Lower leg skin (tissue), 4 donors: ENCODE results near the gene ATP9B. TPM values are rescaled to one million over a fixed set of nuclear protein-coding genes. Genes with fewer than 3 reads are reported as not detected.
A peak's percentile ranks its signal among the peaks of the same experiment; 100 is the strongest.

Experiments
- DNase-seq, 2 donors: peaks; one replicate each; pipeline ENCODE4 v3.0.0-alpha.2; 2019; ENCODE audit warnings: low spot score in 2 of 2
- H3K4me3 ChIP-seq: fragments of 200-600 bp; sonication (generic); 2 replicates; pipeline ENCODE4 v1.5.1; 2017; ENCODE audit warnings: mild to moderate bottlenecking, low read depth; ENCODE audit not compliant: poor library complexity, severe bottlenecking
- CTCF ChIP-seq, 3 donors: fragments of 450-650 bp; IDR thresholded peaks; one replicate each; pipeline ENCODE4 v1.5.1; 2016; ENCODE audit warnings: antibody characterized with exemption in 3 of 3, mild to moderate bottlenecking in 3 of 3, moderate library complexity in 2 of 3
- POLR2A ChIP-seq, 2 donors: fragments of 450-650 bp; IDR thresholded peaks; one replicate each; pipeline ENCODE4 v1.6.1; 2016 to 2017; ENCODE audit warnings: antibody characterized with exemption in 2 of 2, mild to moderate bottlenecking in 1 of 2, moderate library complexity in 1 of 2
- WGBS, 2 donors: methylation state at CpG; one replicate each; pipeline ENCODE4 v1.1.5; 2018; 5-methylcytosine and 5-hydroxymethylcytosine counted together
- intact Hi-C: fragments of 100-400 bp; cut with DNase I; formaldehyde crosslinking; loops from one replicate; pipeline ENCODE4 v1.15.0; 2023; ENCODE audit warnings: low total_unique reads
- total RNA-seq, 4 donors: library from RNA; depleted of rRNA; stranded (reverse); fragments of >200 nt; gene quantifications; one replicate each; pipeline ENCODE4 v1.1.0, GENCODE V29; 2016

Gene ATP9B
- total RNA-seq, 4 donors from 2014 or later, result 19.9 to 39.9 (median 26.0) TPM

GRCh38 chr18:79420033-79420745 lies 351.0 kb downstream of the ATP9B start:
- no peak overlapping the region for H3K4me3 ChIP-seq
- 85 to 89% methylated on average over 48 of the region's 48 CpGs for WGBS, 2 donors
- intact Hi-C loops, result no loop called here
- no peak for TF ChIP-seq CTCF (IDR thresholded peaks at IDR 0.05)
- no peak for TF ChIP-seq POLR2A (IDR thresholded peaks at IDR 0.05)
- no peak for DNase-seq

GRCh38 chr18:79421275-79421857 lies 352.2 kb downstream of the ATP9B start:
- H3K4me3 ChIP-seq, result no peak overlapping the region
- DNase-seq, result peak in 1 of 2 donors; percentile 51
- intact Hi-C loops, result no loop called here
- 73 to 76% methylated on average over 23 to 25 of the region's 26 CpGs for WGBS, 2 donors
- no peak for TF ChIP-seq POLR2A (IDR thresholded peaks at IDR 0.05)
- no peak for TF ChIP-seq CTCF (IDR thresholded peaks at IDR 0.05)

GRCh38 chr18:79422022-79422782 lies 353.0 kb downstream of the ATP9B start:
- no peak overlapping the region for H3K4me3 ChIP-seq
- DNase-seq, result peak; percentile 76 to 93
- TF ChIP-seq POLR2A (IDR thresholded peaks at IDR 0.05) (no peak), CTCF (IDR thresholded peaks at IDR 0.05) (no peak)
- 71 to 72% methylated on average over 23 to 24 of the region's 24 CpGs for WGBS, 2 donors
- intact Hi-C loops, result no loop called here

GRCh38 chr18:79422783-79423165 lies 353.6 kb downstream of the ATP9B start:
- no peak overlapping the region for H3K4me3 ChIP-seq
- 82 to 83% methylated on average over 12 of the region's 12 CpGs for WGBS, 2 donors
- no peak for DNase-seq
- no peak for TF ChIP-seq CTCF (IDR thresholded peaks at IDR 0.05)
- no peak for TF ChIP-seq POLR2A (IDR thresholded peaks at IDR 0.05)
- intact Hi-C loops, result no loop called here

- no peak overlapping the region for H3K4me3 ChIP-seq
- no peak for DNase-seq
- WGBS, 2 donors, result 85 to 89% methylated on average over 16 to 20 of the region's 26 CpGs
- intact Hi-C loops, result no loop called here
- TF ChIP-seq CTCF (IDR thresholded peaks at IDR 0.05) (no peak), POLR2A (IDR thresholded peaks at IDR 0.05) (no peak)
Measured at GRCh38 chr18:79423211-79424007, 354.2 kb downstream of the ATP9B start.
